Ishikawa (cell line): ENCODE results near the gene DUS2.

ENCODE experiments used
- CEBPB ChIP-seq: IDR thresholded peaks from 2 replicates; pipeline ENCODE4 v1.6.1; 2012
- EGR1 ChIP-seq: IDR thresholded peaks from 2 replicates; pipeline ENCODE4 v1.6.1; 2012
- EP300 ChIP-seq: IDR thresholded peaks from 2 replicates; pipeline ENCODE4 v1.6.1; 2012; ENCODE audit warnings: borderline replicate concordance
- FOXM1 ChIP-seq: IDR thresholded peaks from 2 replicates; pipeline ENCODE4 v1.6.1; 2012; ENCODE audit warnings: low read depth, borderline replicate concordance
- MAX ChIP-seq: IDR thresholded peaks from 2 replicates; pipeline ENCODE4 v1.6.1; 2012
- NFIC ChIP-seq: IDR thresholded peaks from 2 replicates; pipeline ENCODE4 v1.6.1; 2012
- RAD21 ChIP-seq: IDR thresholded peaks from 2 replicates; pipeline ENCODE4 v1.6.1; 2012; ENCODE audit warnings: low read depth
- REST ChIP-seq: IDR thresholded peaks from 2 replicates; pipeline ENCODE4 v1.6.1; 2012; ENCODE audit warnings: low read depth, mild to moderate bottlenecking
- TCF12 ChIP-seq: IDR thresholded peaks from 2 replicates; pipeline ENCODE4 v1.6.1; 2012; ENCODE audit warnings: low read depth
- TEAD4 ChIP-seq: IDR thresholded peaks from 2 replicates; pipeline ENCODE4 v1.6.1; 2012
- USF1 ChIP-seq: IDR thresholded peaks from 2 replicates; pipeline ENCODE4 v1.6.1; 2012
- YY1 ChIP-seq: IDR thresholded peaks from 2 replicates; pipeline ENCODE4 v1.6.1; 2012; ENCODE audit warnings: low read depth
- ZBTB7A ChIP-seq: IDR thresholded peaks from 2 replicates; pipeline ENCODE4 v1.6.1; 2012; ENCODE audit warnings: low read depth

GRCh38 chr16:67987460-67988160, 35.5 kb upstream of the DUS2 start:
- TF ChIP-seq TEAD4 = no peak
- TF ChIP-seq EGR1 = no peak
- TF ChIP-seq CEBPB = no peak
- TF ChIP-seq EP300 = no peak
- no peak for TF ChIP-seq YY1
- TF ChIP-seq ZBTB7A = no peak
- no peak for TF ChIP-seq USF1
- no peak for TF ChIP-seq FOXM1
- no peak for TF ChIP-seq TCF12
- TF ChIP-seq REST = no peak
- TF ChIP-seq MAX = no peak
- TF ChIP-seq NFIC = no peak
- no peak for TF ChIP-seq RAD21
